Neutrophil (primary cell): ENCODE data around the gene DCP2.
"Not testable (repeated sequence)": the region's sequence is repeated elsewhere in the genome, so short reads cannot be mapped to it uniquely, and the experiment has no call there.

Experiments
- H3K27ac ChIP-seq: fragments of 200-600 bp; sonication (generic); 2 replicates; pipeline ENCODE4 v1.5.1; 2016; ENCODE audit warnings: mild to moderate bottlenecking, moderate library complexity
- H3K27me3 ChIP-seq: fragments of 200-600 bp; sonication (generic); 2 replicates; pipeline ENCODE4 v1.6.0; 2016; ENCODE audit warnings: mild to moderate bottlenecking
- H3K36me3 ChIP-seq: fragments of 200-600 bp; sonication (generic); 2 replicates; pipeline ENCODE4 v1.5.1; 2017
- H3K4me1 ChIP-seq, 2 experiments: fragments of 200-600 bp in 1 of 2; sonication (generic) in 1 of 2; 1 replicate in 1 of 2; 2 replicates in 1 of 2; pipeline versions ENCODE4 v1.5.1 to v1.6.1; 2013 to 2016; ENCODE audit warnings: low read depth in 1 of 2, low read length in 1 of 2, mild to moderate bottlenecking in 1 of 2, moderate library complexity in 1 of 2; ENCODE audit not compliant: control insufficient read depth in 1 of 2, insufficient read depth in 1 of 2
- H3K4me3 ChIP-seq, 2 experiments: fragments of 200-600 bp in 1 of 2; sonication (generic) in 1 of 2; 1 replicate in 1 of 2; 2 replicates in 1 of 2; pipeline ENCODE4 v1.5.1; 2013 to 2016; ENCODE audit warnings: low read depth in 1 of 2, low read length in 1 of 2, mild to moderate bottlenecking in 1 of 2, moderate library complexity in 1 of 2
- H3K9me3 ChIP-seq: fragments of 200-600 bp; sonication (generic); 2 replicates; pipeline ENCODE4 v1.5.1; 2016
- TF ChIP-seq, protein P1 (sequence below): fragments of 200-600 bp; sonication (generic); IDR thresholded peaks from 2 replicates; pipeline ENCODE4 v1.5.1; 2016; ENCODE audit warnings: antibody characterized with exemption

Gene DCP2

DNA sequence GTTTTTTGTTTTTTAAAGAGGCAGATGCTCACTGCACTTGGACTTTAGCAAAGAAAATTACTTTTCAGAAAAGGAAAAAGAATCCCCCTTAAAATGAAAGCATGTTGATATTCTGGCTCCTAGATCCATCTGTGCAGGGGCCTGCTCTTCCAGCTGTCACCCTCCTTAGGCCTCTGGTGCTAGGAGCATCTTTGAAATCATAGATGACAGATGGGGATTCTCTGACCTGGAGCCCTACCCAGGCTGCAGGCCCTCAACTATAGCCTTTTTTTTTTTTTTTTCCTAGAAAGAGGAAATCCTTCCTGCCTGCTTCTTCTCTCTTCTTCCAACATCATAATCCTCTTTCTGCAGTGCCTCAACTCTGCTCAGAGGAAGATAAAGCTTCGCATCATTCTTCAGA is 16.3 kb upstream of the DCP2 start:
- peaks cover 66% of the 10 kb centered on the region for H3K27me3 ChIP-seq
- no peak overlapping the region for H3K27ac ChIP-seq
- H3K36me3 ChIP-seq = no peaks in the 10 kb centered on the region
- peaks cover 0 to 4% of the 10 kb centered on the region in 2 experiments for H3K4me1 ChIP-seq
- H3K4me3 ChIP-seq = no peak overlapping the region
- H3K9me3 ChIP-seq = no peaks in the 10 kb centered on the region
- TF ChIP-seq, protein P1, sequence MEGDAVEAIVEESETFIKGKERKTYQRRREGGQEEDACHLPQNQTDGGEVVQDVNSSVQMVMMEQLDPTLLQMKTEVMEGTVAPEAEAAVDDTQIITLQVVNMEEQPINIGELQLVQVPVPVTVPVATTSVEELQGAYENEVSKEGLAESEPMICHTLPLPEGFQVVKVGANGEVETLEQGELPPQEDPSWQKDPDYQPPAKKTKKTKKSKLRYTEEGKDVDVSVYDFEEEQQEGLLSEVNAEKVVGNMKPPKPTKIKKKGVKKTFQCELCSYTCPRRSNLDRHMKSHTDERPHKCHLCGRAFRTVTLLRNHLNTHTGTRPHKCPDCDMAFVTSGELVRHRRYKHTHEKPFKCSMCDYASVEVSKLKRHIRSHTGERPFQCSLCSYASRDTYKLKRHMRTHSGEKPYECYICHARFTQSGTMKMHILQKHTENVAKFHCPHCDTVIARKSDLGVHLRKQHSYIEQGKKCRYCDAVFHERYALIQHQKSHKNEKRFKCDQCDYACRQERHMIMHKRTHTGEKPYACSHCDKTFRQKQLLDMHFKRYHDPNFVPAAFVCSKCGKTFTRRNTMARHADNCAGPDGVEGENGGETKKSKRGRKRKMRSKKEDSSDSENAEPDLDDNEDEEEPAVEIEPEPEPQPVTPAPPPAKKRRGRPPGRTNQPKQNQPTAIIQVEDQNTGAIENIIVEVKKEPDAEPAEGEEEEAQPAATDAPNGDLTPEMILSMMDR = no peak

DNA sequence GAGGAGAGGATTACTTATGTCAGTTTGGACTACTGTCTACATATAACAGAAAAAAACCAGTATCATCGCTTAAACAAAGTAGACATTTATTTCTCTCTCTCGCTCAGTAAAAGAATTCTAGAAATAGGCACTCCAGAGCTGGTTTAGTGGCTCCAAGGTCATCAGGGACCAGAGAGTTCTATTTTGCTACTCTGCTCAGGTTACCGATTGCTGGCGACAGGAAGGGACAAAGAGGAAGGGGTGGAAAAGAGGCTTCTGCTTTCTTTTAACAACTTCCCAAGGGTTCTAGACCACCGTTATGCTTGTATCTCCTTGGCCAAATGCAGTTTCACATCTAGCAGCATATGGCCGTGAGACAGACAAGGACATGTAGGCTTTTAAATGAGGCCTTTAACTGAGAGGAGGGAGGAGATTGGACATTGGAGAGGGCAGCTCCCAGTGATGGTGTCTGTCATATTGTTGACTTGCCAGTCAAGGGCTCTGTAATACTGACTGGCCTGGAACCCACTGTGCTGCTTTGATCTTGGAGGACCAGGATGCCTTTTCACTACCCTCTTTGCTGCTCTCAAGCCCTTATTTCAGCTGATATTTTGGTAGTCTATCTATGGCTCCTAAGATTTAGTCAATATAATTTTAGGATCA is 15.6 kb upstream of the DCP2 start:
- Histone ChIP-seq H3K27me3 (peaks cover 64% of the 10 kb centered on the region), H3K36me3 (no peaks in the 10 kb centered on the region), H3K27ac (no peak overlapping the region), H3K9me3 (no peaks in the 10 kb centered on the region), H3K4me3 (no peak overlapping the region), H3K4me1 (peaks cover 0 to 4% of the 10 kb centered on the region in 2 experiments)
- TF ChIP-seq, protein P1 = no peak

DNA sequence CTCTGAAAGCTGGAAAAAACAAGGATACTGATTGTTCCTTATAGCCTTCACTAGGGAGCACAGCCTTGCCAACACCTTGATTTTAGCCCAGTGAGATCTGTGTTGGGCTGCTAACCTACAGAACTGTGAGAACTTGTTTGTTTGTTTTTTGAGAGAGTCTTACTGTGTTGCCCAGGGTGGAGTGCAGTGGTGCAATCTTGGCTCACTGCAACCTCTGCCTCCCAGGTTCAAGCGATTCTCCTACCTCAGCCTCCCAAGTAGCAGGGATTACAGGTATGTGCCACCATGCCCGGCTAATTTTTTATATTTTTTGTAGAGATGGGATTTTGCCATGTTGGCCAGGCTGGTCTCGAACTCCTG is 13.2 kb upstream of the DCP2 start:
- not testable (repeated sequence) for H3K4me1 ChIP-seq, H3K27ac ChIP-seq, H3K9me3 ChIP-seq, H3K4me3 ChIP-seq, H3K36me3 ChIP-seq
- peaks cover 40% of the 10 kb centered on the region for H3K27me3 ChIP-seq

DNA sequence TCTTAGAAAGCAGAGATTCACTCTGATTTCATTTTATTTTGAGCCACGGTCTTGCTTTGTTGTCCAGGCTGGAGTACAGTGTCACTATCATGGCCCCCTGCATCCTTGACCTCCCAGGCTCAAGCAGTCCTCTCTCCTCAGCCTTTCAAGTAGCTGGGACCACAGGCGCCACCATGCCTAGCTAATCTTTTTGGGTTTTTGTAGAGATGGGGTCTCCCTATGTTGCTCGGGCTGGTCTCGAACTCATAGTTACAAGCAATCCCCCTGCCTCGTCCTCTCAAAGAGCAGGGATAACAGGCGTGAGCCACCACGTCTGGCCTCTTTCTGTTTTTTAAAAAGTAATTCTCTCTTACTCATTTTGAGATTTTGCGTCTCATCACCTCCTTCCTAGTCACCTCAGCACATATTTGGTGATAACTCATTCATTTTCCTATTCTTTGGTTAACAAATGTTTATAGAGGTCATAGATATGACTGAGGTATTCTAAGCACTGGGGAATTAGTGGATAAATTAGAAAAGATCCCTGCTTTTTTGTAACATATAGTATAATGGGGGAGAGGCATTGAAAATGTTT is 10.8 kb upstream of the DCP2 start:
- TF ChIP-seq, protein P1 = no peak
- no peak overlapping the region for H3K4me3 ChIP-seq
- no peak overlapping the region for H3K27ac ChIP-seq
- peaks cover 0 to 2% of the 10 kb centered on the region in 2 experiments for H3K4me1 ChIP-seq
- no peaks in the 10 kb centered on the region for H3K9me3 ChIP-seq
- peaks cover 20% of the 10 kb centered on the region for H3K27me3 ChIP-seq
- H3K36me3 ChIP-seq = no peaks in the 10 kb centered on the region

DNA sequence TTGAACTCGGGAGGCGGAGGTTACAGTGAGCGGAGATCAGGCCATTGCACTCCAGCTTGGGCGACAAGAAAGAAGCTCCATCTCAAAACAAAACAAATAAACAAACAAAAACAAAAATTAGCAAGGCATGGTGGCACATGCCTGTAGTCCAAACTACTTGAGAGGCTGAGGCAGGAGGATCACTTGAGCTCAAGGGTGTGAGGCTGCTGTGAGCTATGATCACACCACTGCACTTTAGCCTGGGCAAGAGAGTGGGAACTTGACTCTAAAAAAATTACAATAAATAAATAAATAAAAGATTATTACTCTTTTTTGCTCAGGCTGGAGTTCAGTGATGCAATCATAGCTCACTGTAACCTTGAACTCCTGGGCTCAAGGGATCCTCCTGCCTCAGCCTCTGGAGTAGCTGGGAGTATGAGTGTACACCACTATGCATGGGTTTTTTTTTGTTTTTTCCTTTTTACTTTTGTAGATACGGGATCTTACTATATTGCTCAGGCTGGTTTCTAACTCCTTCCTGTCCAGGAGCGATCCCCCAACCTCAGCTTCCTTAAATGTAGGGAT is 9.0 kb upstream of the DCP2 start:
- Histone ChIP-seq H3K4me1 (no peaks in the 10 kb centered on the region), H3K27ac (no peak overlapping the region), H3K4me3 (no peak overlapping the region), H3K36me3 (no peaks in the 10 kb centered on the region), H3K9me3 (no peaks in the 10 kb centered on the region), H3K27me3 (peaks cover 3% of the 10 kb centered on the region)
- TF ChIP-seq, protein P1 = no peak

DNA sequence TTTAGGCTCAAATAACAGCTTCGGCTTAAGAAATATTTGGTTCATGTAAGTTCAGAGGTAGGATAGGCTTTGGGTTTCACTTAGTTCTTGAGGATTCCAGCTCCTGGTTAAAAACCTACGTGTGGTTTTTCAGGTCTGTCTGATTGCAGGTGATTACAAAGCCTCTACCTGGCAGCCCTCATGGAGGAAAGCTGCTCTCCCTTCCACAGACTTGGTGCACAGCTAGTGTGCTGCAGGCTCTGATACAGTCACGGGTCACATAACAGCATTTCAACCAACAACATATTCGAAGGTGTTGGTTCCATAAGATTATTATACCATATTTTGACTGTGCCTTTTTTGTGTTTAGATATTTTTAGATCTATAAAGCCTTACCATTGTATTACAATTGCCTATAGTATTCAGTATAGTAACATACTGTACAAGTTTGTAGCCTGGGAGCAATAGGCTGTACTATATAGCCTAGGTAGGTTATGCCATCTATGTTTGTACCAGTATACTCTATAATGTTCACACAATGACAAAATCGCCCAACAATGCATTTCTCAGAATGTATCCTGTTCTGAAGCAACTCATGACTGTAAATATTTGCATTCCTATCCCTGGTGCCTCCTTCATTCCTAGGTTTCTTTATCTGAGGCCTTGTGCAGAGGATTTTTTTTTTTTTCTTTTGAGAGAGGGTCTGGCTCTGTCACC is 8.0 kb upstream of the DCP2 start:
- TF ChIP-seq, protein P1 = no peak
- Histone ChIP-seq H3K27ac (no peak overlapping the region), H3K36me3 (no peaks in the 10 kb centered on the region), H3K4me1 (no peaks in the 10 kb centered on the region), H3K9me3 (no peaks in the 10 kb centered on the region), H3K27me3 (no peaks in the 10 kb centered on the region), H3K4me3 (no peak overlapping the region)
